ENCODE results near the gene RASD2. TPM values are rescaled to one million over a fixed set of nuclear protein-coding genes. Genes with fewer than 3 reads are reported as not detected.
A peak's percentile ranks its signal among the peaks of the same experiment; 100 is the strongest.

The RASD2 gene
- total RNA-seq, 1 donor from 2014 or later, result 3.5 TPM

- intact Hi-C loops (cut with DNase I), result no loop called here
- no peak for DNase-seq (ENCODE audit: low spot score)
Measured at GRCh38 chr22:35576671-35577070, 36.0 kb downstream of the RASD2 start.

GRCh38 chr22:35577799-35578659 lies 37.4 kb downstream of the RASD2 start:
- DNase-seq (ENCODE audit: low spot score), result no peak
- intact Hi-C loops (cut with DNase I), result no loop called here

GRCh38 chr22:35578836-35579575 lies 38.4 kb downstream of the RASD2 start:
- intact Hi-C loops (cut with DNase I), result no loop called here

GRCh38 chr22:35580351-35581022 lies 39.9 kb downstream of the RASD2 start:
- intact Hi-C loops (cut with DNase I), result no loop called here
- DNase-seq (ENCODE audit: low spot score), result no peak

More at GRCh38 chr22:35578836-35579575, 38.4 kb downstream of the RASD2 start:
- no peak for DNase-seq (ENCODE audit: low spot score)

- no peak for DNase-seq (ENCODE audit: low spot score)
- intact Hi-C loops (cut with DNase I), result no loop called here
Measured at GRCh38 chr22:35581023-35581413, 40.4 kb downstream of the RASD2 start.

GRCh38 chr22:35582218-35582860 lies 41.7 kb downstream of the RASD2 start:
- DNase-seq (ENCODE audit: low spot score), result no peak
- intact Hi-C loops (cut with DNase I), result loop anchor here (2.0 kb wide), 1 partner anchor 232 kb away; no protein-coding TSS in a partner anchor

GRCh38 chr22:35582861-35583670 lies 42.4 kb downstream of the RASD2 start:
- peak; percentile 85 for DNase-seq (ENCODE audit: low spot score)
- intact Hi-C loops (cut with DNase I), result loop anchor here (1.0 to 2.0 kb wide), 2 partner anchors 152 to 232 kb away; no protein-coding TSS in a partner anchor

GRCh38 chr22:35586771-35587170 lies 46.1 kb downstream of the RASD2 start:
- intact Hi-C loops (cut with DNase I), result loop anchor here (1.0 kb wide), 2 partner anchors 26 to 36 kb away; no protein-coding TSS in a partner anchor
- no peak for DNase-seq (ENCODE audit: low spot score)

GRCh38 chr22:35587447-35587870 lies 46.8 kb downstream of the RASD2 start:
- peak; percentile 94 for DNase-seq (ENCODE audit: low spot score)
- intact Hi-C loops (cut with DNase I), result loop anchor here (1.0 kb wide), 2 partner anchors 25 to 35 kb away; no protein-coding TSS in a partner anchor

- no peak for DNase-seq (ENCODE audit: low spot score)
Measured at GRCh38 chr22:35587896-35588295, 47.3 kb downstream of the RASD2 start.

GRCh38 chr22:35589071-35589755 lies 48.6 kb downstream of the RASD2 start:
- no peak for DNase-seq (ENCODE audit: low spot score)
- intact Hi-C loops (cut with DNase I), result no loop called here

More at GRCh38 chr22:35587896-35588295, 47.3 kb downstream of the RASD2 start:
- intact Hi-C loops (cut with DNase I), result loop anchor here (1.0 kb wide), 2 partner anchors 24 to 34 kb away; no protein-coding TSS in a partner anchor

- no peak for DNase-seq (ENCODE audit: low spot score)
- intact Hi-C loops (cut with DNase I), result no loop called here
Measured at GRCh38 chr22:35589756-35590093, 49.1 kb downstream of the RASD2 start.

GRCh38 chr22:35590634-35591295 lies 50.1 kb downstream of the RASD2 start:
- no peak for DNase-seq (ENCODE audit: low spot score)

GRCh38 chr22:35591714-35592417 lies 51.2 kb downstream of the RASD2 start:
- DNase-seq (ENCODE audit: low spot score), result no peak
- intact Hi-C loops (cut with DNase I), result no loop called here

More at GRCh38 chr22:35590634-35591295, 50.1 kb downstream of the RASD2 start:
- intact Hi-C loops (cut with DNase I), result no loop called here

- no peak for DNase-seq (ENCODE audit: low spot score)
- intact Hi-C loops (cut with DNase I), result no loop called here
Measured at GRCh38 chr22:35592418-35592967, 51.9 kb downstream of the RASD2 start.

- intact Hi-C loops (cut with DNase I), result no loop called here
- no peak for DNase-seq (ENCODE audit: low spot score)
Measured at GRCh38 chr22:35593071-35593890, 52.6 kb downstream of the RASD2 start.

Data from cardiac septum (tissue), 1 donor.